GM18502 (cell line): Measurements from ENCODE around the gene KLK11.

Source experiments
- ATAC-seq: cut with Tn5 transposase; IDR thresholded peaks from one replicate; pipeline ENCODE4 v1.9.1; 2021; ENCODE audit warnings: mild to moderate bottlenecking; ENCODE audit not compliant: unreplicated experiment, poor library complexity

Gene KLK11

DNA sequence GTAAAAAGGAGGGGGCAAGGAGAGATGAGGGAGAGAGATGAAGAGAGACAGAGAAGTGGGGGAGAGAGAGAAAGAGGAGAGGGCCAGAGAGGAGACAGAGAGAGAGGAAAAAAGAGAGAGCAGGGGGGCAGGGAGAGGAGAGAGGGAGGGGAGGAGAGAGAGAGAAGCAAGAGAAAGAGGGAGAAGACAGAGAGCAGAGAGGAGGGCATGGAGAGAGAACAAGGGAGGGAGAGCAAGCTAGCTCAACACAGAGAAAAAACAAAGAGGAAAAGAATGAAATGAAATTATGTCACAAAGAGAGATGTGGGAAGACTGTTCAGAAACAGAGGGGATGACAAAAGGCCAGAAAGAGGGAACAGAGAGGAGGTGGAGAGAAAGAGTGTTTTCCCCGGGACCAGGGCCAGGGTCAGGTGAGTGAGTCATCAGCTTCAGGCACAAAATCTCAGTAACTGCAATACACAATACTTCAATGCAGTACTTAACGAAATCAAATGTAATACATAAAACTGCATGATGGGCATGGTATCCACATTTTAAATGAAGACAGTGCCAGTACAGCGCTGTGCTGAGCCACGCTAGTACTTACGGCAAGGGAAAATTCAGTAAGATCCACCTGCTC is 47.5 kb downstream of the KLK11 start:
- no peak for ATAC-seq

DNA sequence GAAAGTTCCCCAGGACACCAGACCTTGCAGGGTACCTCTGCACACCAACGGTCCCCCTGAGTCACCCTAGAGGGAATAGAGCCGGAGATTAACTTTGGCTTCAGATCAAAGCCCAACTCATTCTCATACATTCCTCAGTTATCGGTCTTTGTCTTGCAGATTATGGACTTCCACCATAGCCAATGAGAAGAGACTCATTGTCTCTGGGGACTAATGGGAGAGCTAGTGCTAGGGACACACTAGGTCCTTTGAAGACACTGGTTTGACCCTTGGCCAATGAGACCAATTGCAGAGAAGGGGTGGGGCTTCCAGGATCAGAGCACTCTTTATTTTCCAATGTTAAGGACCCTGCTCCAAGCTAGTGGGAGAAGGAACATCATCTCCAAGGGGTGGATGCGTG is 48.8 kb downstream of the KLK11 start:
- no peak for ATAC-seq

DNA sequence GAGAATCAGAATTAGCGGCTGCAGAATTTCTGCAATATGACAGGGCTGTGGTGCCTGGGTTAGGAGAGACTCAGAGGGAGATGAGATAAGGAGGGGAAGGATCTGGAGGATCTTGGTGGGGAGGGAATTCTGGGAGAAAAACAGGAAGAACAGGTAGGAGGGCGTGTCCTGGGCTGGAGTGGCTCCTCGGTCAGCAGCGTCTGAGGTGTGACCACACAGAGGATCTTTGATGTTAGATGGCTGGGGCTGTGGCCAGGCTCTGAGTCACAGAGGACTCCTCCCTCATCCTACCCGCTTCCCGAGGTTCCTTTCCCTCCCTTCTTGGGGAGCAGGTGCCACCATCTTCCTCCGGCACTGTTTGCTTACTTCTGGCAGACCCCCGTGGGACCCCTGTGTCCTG is 50.6 kb downstream of the KLK11 start:
- ATAC-seq, result no peak

DNA sequence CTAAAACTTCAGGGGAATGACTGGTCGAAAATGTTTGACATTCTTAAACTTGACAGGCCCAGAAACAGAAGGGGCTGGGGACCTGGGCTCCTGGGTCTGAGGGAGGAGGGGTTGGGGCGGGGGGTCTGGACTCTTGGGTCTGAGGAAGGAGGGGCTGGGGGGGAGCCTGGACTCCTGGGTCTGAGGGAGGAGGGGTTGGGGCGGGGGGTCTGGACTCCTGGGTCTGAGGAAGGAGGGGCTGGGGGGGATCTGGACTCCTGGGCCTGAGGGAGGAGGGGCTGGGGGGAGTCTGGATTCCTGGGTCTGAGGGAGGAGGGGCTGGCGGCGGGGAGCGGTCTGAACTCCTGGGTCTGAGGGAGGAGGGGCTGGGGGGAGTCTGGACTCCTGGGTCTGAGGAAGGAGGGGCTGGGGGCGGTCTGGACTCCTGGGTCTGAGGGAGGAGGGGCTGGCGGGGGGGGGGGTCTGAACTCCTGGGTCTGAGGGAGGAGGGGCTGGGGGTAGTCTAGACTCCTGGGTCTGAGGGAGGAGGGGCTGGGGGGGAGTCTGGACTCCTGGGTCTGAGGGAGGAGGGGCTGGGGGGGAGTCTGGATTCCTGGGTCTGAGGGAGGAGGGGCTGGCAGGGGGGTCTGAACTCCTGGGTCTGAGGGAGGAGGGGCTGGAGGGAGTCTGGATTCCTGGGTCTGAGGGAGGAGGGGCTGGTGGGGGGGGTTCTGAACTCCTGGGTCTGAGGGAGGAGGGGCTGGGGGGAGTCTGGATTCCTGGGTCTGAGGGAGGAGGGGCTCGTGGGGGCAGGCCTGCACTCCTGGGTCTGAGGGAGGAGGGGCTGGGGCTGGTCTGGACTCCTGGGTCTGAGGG is 51.5 kb downstream of the KLK11 start:
- no peak for ATAC-seq

DNA sequence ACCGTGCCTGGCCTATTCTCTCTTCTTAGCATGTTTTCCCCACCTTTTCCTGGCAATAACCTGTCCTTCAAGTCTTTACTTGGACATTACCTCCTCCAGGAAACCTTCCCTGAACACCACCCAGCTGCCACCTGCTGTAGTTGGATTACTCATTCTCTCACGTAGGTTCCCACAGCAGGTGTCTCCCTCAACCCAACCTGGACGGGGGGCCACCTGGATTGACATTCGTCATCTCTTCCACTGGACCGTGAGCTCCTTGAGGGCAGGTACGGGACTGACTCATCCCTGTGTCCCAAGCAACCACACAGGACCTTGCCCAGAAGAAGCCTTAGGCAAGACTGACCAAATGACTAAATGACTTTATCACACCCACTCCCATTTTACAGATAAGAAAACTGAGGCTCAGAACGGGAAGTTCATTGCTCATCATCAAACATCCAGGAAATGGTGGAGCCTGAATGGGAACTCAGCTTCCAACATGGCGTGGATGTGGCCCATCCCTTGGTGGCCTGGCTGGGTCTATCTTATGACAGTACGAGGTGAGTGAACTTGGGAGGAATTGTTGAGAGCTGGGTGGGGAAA is 53.5 kb downstream of the KLK11 start:
- no peak for ATAC-seq
